Measurements from ENCODE around the gene NINJ1.

NINJ1 gene

DNA sequence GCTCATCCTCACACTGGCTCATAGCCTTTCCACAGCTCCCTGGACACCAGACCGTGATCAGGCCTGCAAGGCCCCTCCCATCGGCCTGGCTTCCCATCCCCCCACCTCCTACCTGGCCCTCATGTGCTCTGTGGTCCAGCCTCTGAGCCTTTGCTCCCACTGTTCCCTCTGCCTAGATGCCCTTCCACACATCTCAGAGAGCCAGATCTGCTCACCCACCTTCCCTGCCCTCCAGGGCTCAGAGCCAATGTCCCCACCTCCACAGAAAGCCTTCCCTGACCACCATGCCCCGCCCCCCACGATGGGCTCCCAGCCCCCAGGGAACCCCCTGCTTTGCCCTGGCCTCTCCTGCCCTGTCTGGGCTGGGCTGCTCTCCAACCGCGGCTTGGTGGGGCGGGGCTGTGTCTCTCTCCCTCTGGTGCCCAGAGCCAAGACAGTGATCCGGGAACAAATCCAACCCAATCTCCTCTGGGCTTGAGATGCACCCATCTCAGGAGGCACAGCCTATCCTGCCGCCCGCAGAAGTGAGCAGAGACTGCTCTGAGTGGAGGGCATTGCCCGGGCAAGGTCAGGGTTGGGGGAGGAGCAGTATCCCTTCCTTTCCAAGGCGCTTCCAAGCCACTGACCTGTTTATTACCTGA lies 1.6 kb downstream of the NINJ1 start:
- Histone ChIP-seq H3K9ac (ENCODE audit: low read depth, low read length, poor library complexity, severe bottlenecking) (no peak overlapping the region), H3K9me3 (ENCODE audit: insufficient read depth, low read depth, low read length) (no peaks in the 10 kb centered on the region), H3K27me3 (ENCODE audit: insufficient read depth, low read length, poor library complexity, severe bottlenecking) (no peaks in the 10 kb centered on the region), H3K79me2 (ENCODE audit: insufficient read depth, low read length) (no peaks in the 10 kb centered on the region), H3K4me1 (ENCODE audit: insufficient read depth, low read length, poor library complexity, severe bottlenecking) (peaks cover 11% of the 10 kb centered on the region), H3K4me2 (ENCODE audit: low read depth, low read length, poor library complexity, severe bottlenecking) (no peak overlapping the region), H3F3A (ENCODE audit: low read depth) (no peaks in the 10 kb centered on the region), H4K20me1 (ENCODE audit: insufficient read depth, low read length, poor library complexity, severe bottlenecking) (no peaks in the 10 kb centered on the region), H3K9me2 (replicated peaks; ENCODE audit: low read depth, low read length) (no peaks in the 10 kb centered on the region), H3K4me3 (ENCODE audit: low read length, poor library complexity, severe bottlenecking) (no peak overlapping the region), H2AFZ (ENCODE audit: low read length) (no peak overlapping the region), H3K36me3 (ENCODE audit: insufficient read depth, low read length) (no peaks in the 10 kb centered on the region)
- TF ChIP-seq, protein P1, sequence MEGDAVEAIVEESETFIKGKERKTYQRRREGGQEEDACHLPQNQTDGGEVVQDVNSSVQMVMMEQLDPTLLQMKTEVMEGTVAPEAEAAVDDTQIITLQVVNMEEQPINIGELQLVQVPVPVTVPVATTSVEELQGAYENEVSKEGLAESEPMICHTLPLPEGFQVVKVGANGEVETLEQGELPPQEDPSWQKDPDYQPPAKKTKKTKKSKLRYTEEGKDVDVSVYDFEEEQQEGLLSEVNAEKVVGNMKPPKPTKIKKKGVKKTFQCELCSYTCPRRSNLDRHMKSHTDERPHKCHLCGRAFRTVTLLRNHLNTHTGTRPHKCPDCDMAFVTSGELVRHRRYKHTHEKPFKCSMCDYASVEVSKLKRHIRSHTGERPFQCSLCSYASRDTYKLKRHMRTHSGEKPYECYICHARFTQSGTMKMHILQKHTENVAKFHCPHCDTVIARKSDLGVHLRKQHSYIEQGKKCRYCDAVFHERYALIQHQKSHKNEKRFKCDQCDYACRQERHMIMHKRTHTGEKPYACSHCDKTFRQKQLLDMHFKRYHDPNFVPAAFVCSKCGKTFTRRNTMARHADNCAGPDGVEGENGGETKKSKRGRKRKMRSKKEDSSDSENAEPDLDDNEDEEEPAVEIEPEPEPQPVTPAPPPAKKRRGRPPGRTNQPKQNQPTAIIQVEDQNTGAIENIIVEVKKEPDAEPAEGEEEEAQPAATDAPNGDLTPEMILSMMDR (conservative IDR thresholded peaks at IDR 0.05; ENCODE audit: low read length), result no peak
- no peak for TF ChIP-seq EZH2phosphoT487 (IDR thresholded peaks at IDR 0.05; ENCODE audit: borderline replicate concordance)

DNA sequence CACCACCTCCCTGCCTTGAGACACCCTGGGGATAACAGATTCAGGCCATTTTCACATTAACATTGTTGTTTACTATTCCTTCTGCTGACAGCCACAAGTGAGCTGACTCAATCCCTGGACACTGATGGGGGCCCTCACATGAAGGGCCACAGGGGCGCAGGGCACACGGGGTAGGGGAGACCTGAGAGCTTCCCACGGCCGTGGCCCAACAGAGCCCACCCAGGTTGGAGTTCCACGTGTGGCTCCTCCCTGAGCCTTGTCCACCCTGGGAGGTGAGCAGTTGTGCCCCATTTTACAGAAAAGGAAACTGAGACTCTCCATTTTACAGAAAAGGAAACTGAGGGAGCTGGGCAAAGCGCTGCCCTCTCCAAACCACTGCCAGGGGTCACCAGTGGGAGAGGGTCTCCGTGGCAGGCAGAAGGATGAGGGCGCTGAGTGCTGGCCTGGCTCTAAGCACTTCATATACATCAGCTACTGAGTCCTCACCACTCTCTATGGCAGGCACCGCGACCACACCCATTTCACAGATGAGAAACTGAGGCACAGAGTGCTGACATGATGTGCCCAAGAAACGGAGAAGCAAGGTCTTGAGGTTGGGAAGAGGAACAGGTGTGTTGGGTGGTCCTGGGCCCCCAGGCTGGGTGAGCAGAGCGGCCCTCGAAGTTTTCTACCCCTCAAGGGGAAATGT lies 2.3 kb downstream of the NINJ1 start:
- no peak overlapping the region for H3K4me2 ChIP-seq (ENCODE audit: low read depth, low read length, poor library complexity, severe bottlenecking)
- no peaks in the 10 kb centered on the region for H4K20me1 ChIP-seq (ENCODE audit: insufficient read depth, low read length, poor library complexity, severe bottlenecking)
- H3K79me2 ChIP-seq (ENCODE audit: insufficient read depth, low read length), result no peaks in the 10 kb centered on the region
- H2AFZ ChIP-seq (ENCODE audit: low read length), result no peak overlapping the region
- TF ChIP-seq, protein P1 (conservative IDR thresholded peaks at IDR 0.05; ENCODE audit: low read length), result no peak
- TF ChIP-seq EZH2phosphoT487 (IDR thresholded peaks at IDR 0.05; ENCODE audit: borderline replicate concordance), result no peak
- no peaks in the 10 kb centered on the region for H3K9me2 ChIP-seq (replicated peaks; ENCODE audit: low read depth, low read length)
- H3K9me3 ChIP-seq (ENCODE audit: insufficient read depth, low read depth, low read length), result no peaks in the 10 kb centered on the region
- no peaks in the 10 kb centered on the region for H3K27me3 ChIP-seq (ENCODE audit: insufficient read depth, low read length, poor library complexity, severe bottlenecking)
- no peak overlapping the region for H3K9ac ChIP-seq (ENCODE audit: low read depth, low read length, poor library complexity, severe bottlenecking)
- H3K36me3 ChIP-seq (ENCODE audit: insufficient read depth, low read length), result no peaks in the 10 kb centered on the region
- H3F3A ChIP-seq (ENCODE audit: low read depth), result no peaks in the 10 kb centered on the region
- peaks cover 11% of the 10 kb centered on the region for H3K4me1 ChIP-seq (ENCODE audit: insufficient read depth, low read length, poor library complexity, severe bottlenecking)
- H3K4me3 ChIP-seq (ENCODE audit: low read length, poor library complexity, severe bottlenecking), result no peak overlapping the region

DNA sequence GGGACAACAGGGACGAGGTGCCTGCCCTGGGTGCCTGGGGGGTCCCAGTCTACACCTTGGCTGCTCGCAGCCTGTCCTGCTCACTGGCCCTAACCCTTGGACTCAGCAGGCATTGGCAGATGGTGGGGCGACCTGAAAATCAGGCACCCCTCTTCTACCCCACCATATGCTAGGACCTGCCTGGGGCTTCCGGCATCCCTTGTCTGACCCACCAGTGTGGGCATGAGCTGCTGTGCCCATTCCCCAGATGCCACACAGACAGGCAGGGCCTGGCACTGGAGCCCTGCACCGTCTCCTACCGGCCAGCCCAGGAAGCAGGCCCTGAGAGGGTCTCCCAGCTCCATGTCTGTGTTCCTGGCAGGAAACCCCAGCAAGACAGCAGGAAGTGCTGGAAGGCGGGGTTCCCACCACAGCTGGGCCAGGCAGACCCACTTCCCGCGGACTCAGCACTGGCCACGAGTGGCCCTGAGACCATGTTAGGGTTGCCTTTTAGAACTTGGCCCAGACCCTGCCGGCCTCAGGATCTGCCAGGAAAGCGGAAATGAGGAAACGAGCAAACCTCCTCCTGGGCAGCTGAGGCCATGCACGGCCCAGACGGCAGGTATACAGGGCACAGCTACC lies 3.1 kb downstream of the NINJ1 start:
- Histone ChIP-seq H2AFZ (ENCODE audit: low read length) (no peak overlapping the region), H3K4me2 (ENCODE audit: low read depth, low read length, poor library complexity, severe bottlenecking) (no peak overlapping the region), H3K79me2 (ENCODE audit: insufficient read depth, low read length) (no peaks in the 10 kb centered on the region), H3K4me1 (ENCODE audit: insufficient read depth, low read length, poor library complexity, severe bottlenecking) (peaks cover 11% of the 10 kb centered on the region), H3K4me3 (ENCODE audit: low read length, poor library complexity, severe bottlenecking) (no peak overlapping the region), H3K9ac (ENCODE audit: low read depth, low read length, poor library complexity, severe bottlenecking) (no peak overlapping the region), H3K9me2 (replicated peaks; ENCODE audit: low read depth, low read length) (no peaks in the 10 kb centered on the region), H4K20me1 (ENCODE audit: insufficient read depth, low read length, poor library complexity, severe bottlenecking) (no peaks in the 10 kb centered on the region), H3K36me3 (ENCODE audit: insufficient read depth, low read length) (no peaks in the 10 kb centered on the region), H3K9me3 (ENCODE audit: insufficient read depth, low read depth, low read length) (no peaks in the 10 kb centered on the region), H3F3A (ENCODE audit: low read depth) (no peaks in the 10 kb centered on the region), H3K27me3 (ENCODE audit: insufficient read depth, low read length, poor library complexity, severe bottlenecking) (no peaks in the 10 kb centered on the region)
- TF ChIP-seq, protein P1 (conservative IDR thresholded peaks at IDR 0.05; ENCODE audit: low read length), result no peak
- no peak for TF ChIP-seq EZH2phosphoT487 (IDR thresholded peaks at IDR 0.05; ENCODE audit: borderline replicate concordance)

All from Loucy (cell line).